Neural cell (in vitro differentiated cells): ENCODE results near the gene SHISAL1. TPM values are rescaled to one million over a fixed set of nuclear protein-coding genes. Genes with fewer than 3 reads are reported as not detected.

Experiments used
- H2AFZ ChIP-seq: fragments of 200-600, 300-800 bp; sonication (generic), shearing (Covaris generic); 2 replicates; pipeline ENCODE4 v1.6.0; 2014; ENCODE audit warnings: low read depth, mild to moderate bottlenecking, antibody characterized with exemption, low read length, moderate library complexity
- H3F3A ChIP-seq: fragments of 200-600 bp; shearing (Covaris generic); 2 replicates; pipeline ENCODE4 v1.6.1; 2016; ENCODE audit warnings: mild to moderate bottlenecking, moderate library complexity, mixed read lengths, antibody characterized with exemption, low read length; ENCODE audit not compliant: insufficient read depth, poor library complexity, severe bottlenecking
- H3K27ac ChIP-seq: fragments of 200-600, 300-800 bp; sonication (generic), shearing (Covaris generic); 2 replicates; pipeline ENCODE4 v1.5.1; 2014; ENCODE audit warnings: mild to moderate bottlenecking, low read length, moderate library complexity
- H3K27me3 ChIP-seq: fragments of 300-800, 200-600 bp; sonication (generic), shearing (Covaris generic); 2 replicates; pipeline ENCODE4 v1.6.0; 2014; ENCODE audit warnings: mild to moderate bottlenecking, low read depth, low read length, moderate library complexity; ENCODE audit not compliant: insufficient read depth
- H3K36me3 ChIP-seq: fragments of 300-800, 200-600 bp; sonication (generic), shearing (Covaris generic); 2 replicates; pipeline ENCODE4 v1.5.1; 2014; ENCODE audit warnings: mild to moderate bottlenecking, antibody characterized with exemption, low read length, moderate library complexity; ENCODE audit not compliant: insufficient read depth
- H3K4me2 ChIP-seq: fragments of 300-800, 200-600 bp; sonication (generic), shearing (Covaris generic); 2 replicates; pipeline ENCODE4 v1.6.0; 2014; ENCODE audit warnings: mild to moderate bottlenecking, low read length
- H3K4me3 ChIP-seq: fragments of 300-800, 200-600 bp; sonication (generic), shearing (Covaris generic); 2 replicates; pipeline ENCODE4 v1.5.1; 2014; ENCODE audit warnings: mild to moderate bottlenecking, low read length, moderate library complexity
- H3K79me2 ChIP-seq: fragments of 200-600 bp; shearing (Covaris generic); replicated peaks from 2 replicates; pipeline ENCODE4 v1.6.0; 2014; ENCODE audit warnings: mild to moderate bottlenecking, low read length, moderate library complexity; ENCODE audit not compliant: insufficient read depth
- H3K9ac ChIP-seq: fragments of 300-800, 200-600 bp; sonication (generic), shearing (Covaris generic); 2 replicates; pipeline ENCODE4 v1.6.1; 2016; ENCODE audit warnings: mild to moderate bottlenecking, low read length, mixed read lengths
- H3K9me2 ChIP-seq: fragments of 200-600 bp; shearing (Covaris generic); 2 replicates; pipeline ENCODE4 v1.6.1; 2016; ENCODE audit warnings: mild to moderate bottlenecking, low read length, mixed read lengths; ENCODE audit not compliant: insufficient read depth
- H3K9me3 ChIP-seq: fragments of 200-600, 300-800 bp; sonication (generic), shearing (Covaris generic); 2 replicates; pipeline ENCODE4 v1.6.1; 2016; ENCODE audit warnings: mild to moderate bottlenecking, mixed run types, low read length, moderate library complexity, mixed read lengths
- H4K20me1 ChIP-seq: fragments of 200-600 bp; shearing (Covaris generic); 2 replicates; pipeline ENCODE4 v1.6.1; 2016; ENCODE audit warnings: mild to moderate bottlenecking, mixed run types; ENCODE audit not compliant: insufficient read depth
- CTCF ChIP-seq: fragments of 450-650 bp; IDR thresholded peaks from 2 replicates; pipeline ENCODE4 v1.5.1; 2014; ENCODE audit warnings: antibody characterized with exemption, mild to moderate bottlenecking, moderate library complexity; ENCODE audit not compliant: poor library complexity, severe bottlenecking
- EP300 ChIP-seq: fragments of 450-650 bp; conservative IDR thresholded peaks from 2 replicates; pipeline ENCODE4 v1.6.1; 2014; ENCODE audit warnings: antibody characterized with exemption, mild to moderate bottlenecking, moderate library complexity; ENCODE audit not compliant: poor library complexity, severe bottlenecking
- EZH2 ChIP-seq: fragments of 200-600, 300-800 bp; shearing (Covaris generic), sonication (generic); IDR thresholded peaks from 2 replicates; pipeline ENCODE4 v1.6.1; 2014; ENCODE audit warnings: antibody characterized with exemption, low read length, borderline replicate concordance, mild to moderate bottlenecking; ENCODE audit not compliant: insufficient read depth, poor library complexity, severe bottlenecking
- MXI1 ChIP-seq: fragments of 450-650 bp; conservative IDR thresholded peaks from 2 replicates; pipeline ENCODE4 v1.6.1; 2014; ENCODE audit warnings: antibody characterized with exemption, mild to moderate bottlenecking; ENCODE audit not compliant: poor library complexity, severe bottlenecking
- POLR2AphosphoS5 ChIP-seq: IDR thresholded peaks from 2 replicates; pipeline ENCODE4 v1.6.1; 2012
- RAD21 ChIP-seq: fragments of 450-650 bp; conservative IDR thresholded peaks from 2 replicates; pipeline ENCODE4 v1.6.1; 2014; ENCODE audit warnings: antibody characterized with exemption, mild to moderate bottlenecking, moderate library complexity
- REST ChIP-seq: IDR thresholded peaks from 2 replicates; pipeline ENCODE4 v1.6.1; 2012; ENCODE audit warnings: borderline replicate concordance
- SMC3 ChIP-seq: fragments of 450-650 bp; conservative IDR thresholded peaks from 2 replicates; pipeline ENCODE4 v1.6.1; 2014; ENCODE audit warnings: antibody characterized with exemption, mild to moderate bottlenecking, moderate library complexity; ENCODE audit not compliant: poor library complexity
- TAF1 ChIP-seq: IDR thresholded peaks from 2 replicates; pipeline ENCODE4 v1.6.1; 2012; ENCODE audit warnings: low read depth
- polyA plus RNA-seq: library from polyadenylated mRNA; depleted of rRNA; stranded (reverse); fragments of >200 nt; gene quantifications from 2 replicates; pipeline ENCODE4 v1.2.3, GENCODE V29; 2014

Gene SHISAL1
- polyA plus RNA-seq, 1 donor from 2014 or later: 15.4 TPM

- H3K36me3 ChIP-seq: no peaks in the 10 kb centered on the region
- no peaks in the 10 kb centered on the region for H3K9me2 ChIP-seq
- H3F3A ChIP-seq: no peaks in the 10 kb centered on the region
- no peak overlapping the region for H2AFZ ChIP-seq
- TF ChIP-seq SMC3 (no peak), EZH2 (no peak), MXI1 (no peak), RAD21 (no peak), REST (no peak), POLR2AphosphoS5 (no peak), TAF1 (no peak)
- H3K4me2 ChIP-seq: no peak overlapping the region
- H3K27me3 ChIP-seq: no peaks in the 10 kb centered on the region
- H3K4me3 ChIP-seq: no peak overlapping the region
- no peaks in the 10 kb centered on the region for H3K9me3 ChIP-seq
- H3K27ac ChIP-seq: no peak overlapping the region
- H3K9ac ChIP-seq: no peak overlapping the region
- H3K79me2 ChIP-seq: no peaks in the 10 kb centered on the region
- no peaks in the 10 kb centered on the region for H4K20me1 ChIP-seq
These were observed 37.1 kb downstream of the SHISAL1 start for GRCh38 chr22:44275631-44275995.

GRCh38 chr22:44274918-44275630 is 37.7 kb downstream of the SHISAL1 start:
- no peak overlapping the region for H3K4me2 ChIP-seq

More at GRCh38 chr22:44274918-44275630, 37.7 kb downstream of the SHISAL1 start:
- H3K9ac ChIP-seq: no peak overlapping the region
- H3K9me2 ChIP-seq: no peaks in the 10 kb centered on the region
- H3K9me3 ChIP-seq: no peaks in the 10 kb centered on the region
- no peak overlapping the region for H3K4me3 ChIP-seq
- H3K27me3 ChIP-seq: no peaks in the 10 kb centered on the region
- no peaks in the 10 kb centered on the region for H3K36me3 ChIP-seq
- H3F3A ChIP-seq: no peaks in the 10 kb centered on the region
- no peak overlapping the region for H2AFZ ChIP-seq
- H3K27ac ChIP-seq: no peak overlapping the region
- TF ChIP-seq REST: no peak
- TF ChIP-seq SMC3: no peak
- TF ChIP-seq TAF1: no peak
- no peak for TF ChIP-seq CTCF
- no peak for TF ChIP-seq EZH2
- TF ChIP-seq MXI1: no peak
- TF ChIP-seq EP300: no peak
- TF ChIP-seq RAD21: no peak
- TF ChIP-seq POLR2AphosphoS5: no peak
- no peaks in the 10 kb centered on the region for H4K20me1 ChIP-seq
- H3K79me2 ChIP-seq: no peaks in the 10 kb centered on the region
